C4-2B (cell line): ENCODE data around the gene DSPP.

Experiments used
- CTCF ChIP-seq: fragments of 450-650 bp; conservative IDR thresholded peaks from 2 replicates; pipeline ENCODE4 v1.5.1; 2017; ENCODE audit warnings: mild to moderate bottlenecking
- ZFX ChIP-seq: fragments of 450-650 bp; IDR thresholded peaks from 2 replicates; pipeline ENCODE4 v1.6.1; 2017

DNA sequence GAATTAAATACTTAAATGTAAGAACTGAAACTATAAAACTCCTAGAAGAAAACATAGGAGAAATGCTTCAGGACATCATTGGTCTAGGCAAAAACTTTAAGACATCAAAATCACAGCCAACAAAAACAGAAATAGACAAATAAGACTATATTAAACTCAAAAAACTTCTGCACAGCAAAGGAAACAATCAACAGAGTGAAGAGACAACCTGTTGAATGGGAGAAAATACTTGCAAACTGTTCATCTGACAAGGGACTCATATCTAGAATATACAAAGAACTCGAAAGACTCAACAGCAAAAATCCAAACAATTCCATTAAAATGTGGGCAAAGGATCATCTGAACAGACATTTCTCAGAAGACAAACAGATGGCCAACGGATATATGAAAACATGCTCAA, 16.2 kb upstream of the DSPP start:
- no peak for TF ChIP-seq CTCF
- TF ChIP-seq ZFX = no peak
